A549 (cell line): ENCODE measurements around the gene THEM5. TPM values are rescaled to one million over a fixed set of nuclear protein-coding genes. Genes with fewer than 3 reads are reported as not detected.

Experiments
- ATAC-seq, 2 experiments: fragments of 200-7000 bp in 1 of 2; fragments of >200 bp in 1 of 2; cut with Nextera tagmentation in 1 of 2; cut with Tn5 transposase in 1 of 2; 3 replicates each; pipeline versions ENCODE4 v1.8.0 to v1.9.1; 2018 to 2020; ENCODE audit warnings: mild to moderate bottlenecking in 1 of 2, moderate library complexity in 1 of 2
- CTCF ChIA-PET: fragments of 300-600 bp; sonication (Branson Sonifier 250); formaldehyde crosslinking; extraction: SDS; loops from one replicate; lab custom pipeline; 2021; ENCODE audit warnings: antibody characterized with exemption, inconsistent platforms; lab: Yijun Ruan, JAX
- POLR2A ChIA-PET: fragments of 350-600 bp; formaldehyde crosslinking; extraction: SDS; loops from one replicate; lab custom pipeline; 2021; ENCODE audit warnings: antibody characterized with exemption, inconsistent platforms; lab: Yijun Ruan, JAX
- DNase-seq, 2 experiments: peaks; one replicate each; pipeline versions ENCODE4 v3.0.0 to v3.0.0-alpha.2; 2011 to 2016; ENCODE audit warnings: low read depth in 1 of 2, low spot score in 1 of 2
- FAIRE-seq: peaks from 2 replicates; lab custom pipeline; 2011; peaks lifted over from hg19 to GRCh38; lab: Jason Lieb, UNC
- H3K27ac ChIP-seq, 2 experiments: fragments of >200 bp; sonication (Bioruptor Twin); formaldehyde crosslinking; 3 replicates each; pipeline ENCODE4 v1.5.1; 2016 to 2017
- H3K4me1 ChIP-seq: fragments of >200 bp; sonication (Bioruptor Twin); formaldehyde crosslinking; 3 replicates; pipeline ENCODE4 v1.6.1; 2016
- H3K4me2 ChIP-seq: fragments of >200 bp; sonication (Bioruptor Twin); formaldehyde crosslinking; 3 replicates; pipeline ENCODE4 v1.6.1; 2016
- H3K4me3 ChIP-seq: fragments of >200 bp; sonication (Bioruptor Twin); formaldehyde crosslinking; 3 replicates; pipeline ENCODE4 v1.5.1; 2016
- H3K9me3 ChIP-seq: fragments of >200 bp; sonication (Bioruptor Twin); formaldehyde crosslinking; 3 replicates; pipeline ENCODE4 v1.6.1; 2016
- BCL3 ChIP-seq: fragments of >200 bp; sonication (Bioruptor Twin); formaldehyde crosslinking; IDR thresholded peaks from 3 replicates; pipeline ENCODE4 v1.6.1; 2016
- BHLHE40 ChIP-seq: IDR thresholded peaks from 2 replicates; pipeline ENCODE4 v1.6.1; 2012; ENCODE audit warnings: low read depth, low read length, inconsistent platforms
- CBX8 ChIP-seq: fragments of 200-600 bp; sonication (generic); IDR thresholded peaks from 2 replicates; pipeline ENCODE4 v1.6.1; 2016
- CEBPB ChIP-seq, 2 experiments: fragments of >200 bp in 1 of 2; sonication (Bioruptor Twin) in 1 of 2; formaldehyde crosslinking in 1 of 2; IDR thresholded peaks; 2 replicates each; pipeline ENCODE4 v1.6.1; 2012 to 2016
- CTCF ChIP-seq: fragments of >200 bp; sonication (Bioruptor Twin); formaldehyde crosslinking; IDR thresholded peaks from 3 replicates; pipeline ENCODE4 v1.5.1; 2016
- E2F6 ChIP-seq: IDR thresholded peaks from 2 replicates; pipeline ENCODE4 v1.6.1; 2012; ENCODE audit warnings: low read depth, borderline replicate concordance
- FOSB ChIP-seq: fragments of 250-450 bp; sonication (Bioruptor Pico); IDR thresholded peaks from 2 replicates; pipeline ENCODE4 v1.5.0; 2020; ENCODE audit warnings: mild to moderate bottlenecking, moderate library complexity
- GATA3 ChIP-seq: IDR thresholded peaks from 2 replicates; pipeline ENCODE4 v1.6.1; 2012; ENCODE audit warnings: borderline replicate concordance
- HDAC2 ChIP-seq: fragments of 200-600 bp; sonication (generic); IDR thresholded peaks from 2 replicates; pipeline ENCODE4 v1.6.1; 2016
- MAX ChIP-seq: IDR thresholded peaks from 2 replicates; pipeline ENCODE4 v1.6.1; 2012
- MAZ ChIP-seq: fragments of 150-350 bp; IDR thresholded peaks from 2 replicates; pipeline ENCODE4 v1.6.1; 2014; ENCODE audit warnings: antibody characterized with exemption, low read depth, low read length, borderline replicate concordance
- PBX3 ChIP-seq: IDR thresholded peaks from 2 replicates; pipeline ENCODE4 v1.6.1; 2012
- POLR2A ChIP-seq: IDR thresholded peaks from 2 replicates; pipeline ENCODE4 v1.6.1; 2012; ENCODE audit warnings: mild to moderate bottlenecking, low read length
- POLR2AphosphoS2 ChIP-seq: conservative IDR thresholded peaks from 2 replicates; pipeline ENCODE4 v1.6.1; 2012; ENCODE audit warnings: low read length, improper control_type of control experiment, inconsistent platforms
- RAD21 ChIP-seq, 2 experiments: fragments of >200 bp in 1 of 2; sonication (Bioruptor Twin) in 1 of 2; formaldehyde crosslinking in 1 of 2; IDR thresholded peaks in 1 of 2; conservative IDR thresholded peaks in 1 of 2; 2 replicates in 1 of 2; 3 replicates in 1 of 2; pipeline ENCODE4 v1.6.1; 2012 to 2018; ENCODE audit warnings: inconsistent platforms in 1 of 2
- SREBF2 ChIP-seq: fragments of 450-650 bp; IDR thresholded peaks from 2 replicates; pipeline ENCODE4 v1.6.1; 2014; ENCODE audit warnings: mild to moderate bottlenecking, moderate library complexity
- USF2 ChIP-seq: fragments of 450-650 bp; IDR thresholded peaks from 2 replicates; pipeline ENCODE4 v1.6.1; 2014; ENCODE audit warnings: antibody characterized with exemption
- ZC3H11A ChIP-seq: fragments of 450-650 bp; IDR thresholded peaks from 2 replicates; pipeline ENCODE4 v1.6.1; 2014; ENCODE audit warnings: antibody characterized with exemption, mild to moderate bottlenecking
- ZFP36 ChIP-seq: fragments of 450-650 bp; IDR thresholded peaks from 2 replicates; pipeline ENCODE4 v1.6.1; 2014; ENCODE audit warnings: borderline replicate concordance; ENCODE audit not compliant: partially characterized antibody
- ZNF302 ChIP-seq: fragments of 250-450 bp; sonication (Bioruptor Pico); IDR thresholded peaks from 2 replicates; pipeline ENCODE4 v1.9.0; 2021; ENCODE audit warnings: inconsistent platforms, mild to moderate bottlenecking, moderate library complexity
- WGBS: methylation state at CpG from one replicate; pipeline ENCODE4 v1.1.6; 2017; ENCODE audit errors: missing lambda C conversion rate; 5-methylcytosine and 5-hydroxymethylcytosine counted together
- polyA plus RNA-seq, 4 experiments: library from polyadenylated mRNA; depleted of rRNA in 3 of 4; stranded (reverse); fragments of >200 nt; fragmentation: RNase III in 1 of 4; extraction: RNeasy Plus Mini Kit Qiagen cat#74134 plus additional on column Dnase treatment in 1 of 4; gene quantifications; 2 replicates in 3 of 4; 3 replicates in 1 of 4; pipeline ENCODE4 v1.2.3, GENCODE V29; 2011 to 2017

THEM5 gene
- polyA plus RNA-seq, 2 of the 4 experiments (the other 2 are of a cell fraction) = not detected

- WGBS = 100% methylated on average over 2 of the region's 3 CpGs
- peaks cover 24% of the 10 kb centered on the region for H3K4me1 ChIP-seq
- no peak for TF ChIP-seq E2F6
- TF ChIP-seq POLR2A = no peak
- TF ChIP-seq, all 56 proteins: peak for 0
- POLR2A ChIA-PET = no interaction called here
- no peak for DNase-seq
- CTCF ChIA-PET = interaction anchor here (0.9 to 5.5 kb wide), 6 partner anchors 11 to 390 kb away, joined by 3 to 77 read pairs (median 4); partner anchors contain the start of gene MRPL9
- no peak overlapping the region for H3K4me3 ChIP-seq
- no peaks in the 10 kb centered on the region for H3K9me3 ChIP-seq
- no peak overlapping the region for H3K4me2 ChIP-seq
- no peak overlapping the region for H3K27ac ChIP-seq
- FAIRE-seq = no peak
- no peak for ATAC-seq
Observed at GRCh38 chr1:151834239-151834638, 19.3 kb downstream of the THEM5 start.

GRCh38 chr1:151833172-151833900 lies 20.2 kb downstream of the THEM5 start:
- Histone ChIP-seq H3K4me2 (no peak overlapping the region), H3K4me3 (no peak overlapping the region), H3K27ac (no peak overlapping the region), H3K4me1 (peaks cover 24% of the 10 kb centered on the region), H3K9me3 (no peaks in the 10 kb centered on the region)
- CTCF ChIA-PET = interaction anchor here (0.8 to 3.0 kb wide), 7 partner anchors 9 to 389 kb away, joined by 3 to 10 read pairs (median 3); no protein-coding TSS in a partner anchor
- ATAC-seq = no peak
- no peak for TF ChIP-seq BCL3
- no peak for TF ChIP-seq USF2
- TF ChIP-seq MAX = no peak
- TF ChIP-seq ZFP36 = no peak
- no peak for TF ChIP-seq CTCF
- TF ChIP-seq PBX3 = no peak
- TF ChIP-seq HDAC2 = no peak
- no peak for TF ChIP-seq ZC3H11A
- TF ChIP-seq FOSB (CRISPR knock-in tag) = no peak
- no peak for TF ChIP-seq BHLHE40
- no peak for TF ChIP-seq CEBPB (IDR thresholded peaks at IDR 0.05)
- no peak for TF ChIP-seq GATA3
- no peak for TF ChIP-seq POLR2AphosphoS2
- no peak for TF ChIP-seq CBX8
- no peak for TF ChIP-seq ZNF302 (CRISPR knock-in tag)
- no peak for TF ChIP-seq RAD21 (conservative IDR thresholded peaks at IDR 0.05 in 1 of 2, IDR thresholded peaks at IDR 0.05 in 1 of 2)
- TF ChIP-seq SREBF2 = no peak
- no peak for TF ChIP-seq MAZ
- TF ChIP-seq, all 56 proteins: peak for 0
- DNase-seq (no peak), FAIRE-seq (no peak)
- WGBS = 86% methylated on average over 5 of the region's 8 CpGs
- POLR2A ChIA-PET = interaction anchor here (0.5 to 0.9 kb wide), 2 partner anchors 70 to 758 kb away, joined by 3 read pairs; partner anchors contain the start of gene MRPL9
